ENCODE data around the gene TMEM151A.

TMEM151A gene

GRCh38 chr11:66338276-66339161 is 46.8 kb downstream of the TMEM151A start:
- no peak for FAIRE-seq

GRCh38 chr11:66339162-66339675 is 47.5 kb downstream of the TMEM151A start:
- FAIRE-seq = no peak

DNA sequence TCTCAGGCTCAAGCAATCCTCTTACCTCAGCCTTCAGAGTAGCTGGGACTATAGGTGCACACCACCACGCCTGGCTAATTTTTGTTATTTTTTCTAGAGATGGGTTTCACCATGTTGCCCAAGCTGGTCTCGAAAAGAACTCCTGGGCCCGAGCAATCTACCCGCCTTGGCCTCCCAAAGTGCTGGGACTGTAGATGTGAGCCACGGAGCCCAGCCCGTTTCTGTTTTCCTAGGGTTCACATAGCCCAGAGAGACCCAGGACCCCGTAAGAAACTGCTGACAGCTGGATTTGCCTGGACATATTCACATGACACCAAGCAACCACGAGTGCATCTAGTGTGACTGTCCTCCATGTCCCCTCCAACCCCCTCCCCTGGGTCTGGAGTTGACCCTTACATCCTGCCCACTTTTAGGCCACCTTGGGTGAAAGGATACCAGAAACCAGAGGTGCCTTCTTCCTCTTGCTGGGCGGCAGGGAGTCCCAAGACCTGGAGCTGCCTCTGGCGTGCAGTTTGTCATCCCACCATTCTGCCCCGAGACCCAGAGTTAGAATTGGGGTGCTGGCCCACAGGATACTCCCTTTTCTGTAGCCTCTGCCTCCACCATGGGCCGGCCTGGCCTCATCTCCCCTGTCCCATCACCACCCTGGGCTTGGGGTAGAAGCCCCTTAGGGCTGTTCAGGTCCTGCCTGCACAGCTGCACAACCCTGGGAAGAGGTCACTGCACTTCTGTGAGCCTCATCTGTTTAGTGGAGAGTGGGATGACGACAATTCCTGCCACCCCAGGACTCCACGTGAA is 48.2 kb downstream of the TMEM151A start:
- no peak for FAIRE-seq

- no peak for FAIRE-seq
These were observed 49.2 kb downstream of the TMEM151A start for GRCh38 chr11:66340596-66341501.

DNA sequence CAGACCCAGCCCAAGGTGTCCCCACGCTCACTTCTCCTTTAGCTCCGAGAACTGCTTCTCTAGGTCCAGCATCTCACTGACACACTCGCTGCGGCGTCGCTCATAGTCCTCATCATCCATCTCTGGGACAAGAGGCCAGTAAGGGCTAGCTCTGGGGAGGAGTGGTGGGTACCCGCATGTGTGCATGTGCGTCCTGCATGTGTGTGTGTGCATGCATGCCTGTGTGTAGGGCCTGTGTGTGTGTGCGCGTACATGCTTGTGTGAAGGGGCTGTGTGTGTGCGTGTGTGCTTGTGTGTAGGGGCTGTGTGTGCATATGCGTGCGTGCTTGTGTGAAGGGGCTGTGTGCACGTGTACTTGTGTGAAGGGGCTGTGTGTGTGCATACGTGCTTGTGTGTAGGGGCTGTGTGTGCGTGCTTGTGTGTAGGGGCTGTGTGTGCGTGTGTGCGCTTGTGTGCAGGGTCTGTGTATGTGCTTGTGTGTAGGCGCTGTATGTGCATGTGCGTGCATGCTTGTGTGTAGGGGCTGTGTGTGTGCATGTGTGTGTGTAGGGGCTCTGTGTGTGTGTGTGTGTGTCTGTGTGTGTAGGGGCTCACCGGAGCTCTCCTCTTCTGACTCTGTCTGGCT is 49.9 kb downstream of the TMEM151A start:
- no peak for FAIRE-seq

- FAIRE-seq = no peak
These were observed 51.5 kb downstream of the TMEM151A start for GRCh38 chr11:66343176-66343575.

- FAIRE-seq = peak; percentile 91
These were observed 53.0 kb downstream of the TMEM151A start, which contains the start of gene BRMS1 for GRCh38 chr11:66344550-66345315. BRMS1 (minus strand) TSS chr11:66345104; CDS start chr11:66342234, 2,870 bp downstream.

- FAIRE-seq = no peak
These were observed 53.6 kb downstream of the TMEM151A start for GRCh38 chr11:66345316-66345649.

Data from G401.6 (cell line).